Activated gamma-delta T cell treated with Interleukin-2 at 50 U/mL for 16 hours (primary cell): ENCODE measurements around the gene WRAP73.
A peak's percentile ranks its signal among the peaks of the same experiment; 100 is the strongest.
"Not testable (repeated sequence)": the region's sequence is repeated elsewhere in the genome, so short reads cannot be mapped to it uniquely, and the experiment has no call there.

Experiments used
- DNase-seq: peaks from one replicate; pipeline ENCODE4 v3.0.0-alpha.2; 2020

Gene WRAP73

DNA sequence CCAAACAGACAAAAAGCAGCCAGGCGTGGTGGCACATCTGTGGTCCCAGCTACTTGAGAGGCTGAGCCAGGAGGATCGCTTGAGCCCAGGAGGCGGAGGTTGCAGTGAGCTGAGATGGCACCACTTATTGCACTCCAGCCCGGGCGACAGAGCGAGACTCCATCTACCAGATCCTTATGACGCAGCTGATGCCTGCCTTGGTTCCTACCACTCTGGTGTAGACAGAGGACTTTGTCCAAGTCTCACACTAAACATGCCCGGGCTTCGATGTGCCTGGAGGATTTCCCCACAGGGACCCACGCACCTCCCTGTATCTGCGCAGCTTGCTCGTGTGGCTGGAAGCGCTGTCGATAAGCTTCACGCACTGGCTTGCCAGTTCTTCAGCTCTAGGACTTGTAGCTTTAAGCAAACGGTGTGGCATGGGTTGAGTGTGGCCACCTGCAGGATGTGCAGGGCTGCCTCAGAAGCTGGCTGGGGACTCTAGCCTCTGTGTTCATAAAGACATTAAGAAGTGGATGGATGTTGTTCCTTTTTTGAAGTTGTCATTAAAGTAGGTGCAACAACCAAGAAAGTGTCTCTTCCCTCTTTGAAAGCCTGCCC is 20.2 kb downstream of the WRAP73 start:
- DNase-seq, result no peak

DNA sequence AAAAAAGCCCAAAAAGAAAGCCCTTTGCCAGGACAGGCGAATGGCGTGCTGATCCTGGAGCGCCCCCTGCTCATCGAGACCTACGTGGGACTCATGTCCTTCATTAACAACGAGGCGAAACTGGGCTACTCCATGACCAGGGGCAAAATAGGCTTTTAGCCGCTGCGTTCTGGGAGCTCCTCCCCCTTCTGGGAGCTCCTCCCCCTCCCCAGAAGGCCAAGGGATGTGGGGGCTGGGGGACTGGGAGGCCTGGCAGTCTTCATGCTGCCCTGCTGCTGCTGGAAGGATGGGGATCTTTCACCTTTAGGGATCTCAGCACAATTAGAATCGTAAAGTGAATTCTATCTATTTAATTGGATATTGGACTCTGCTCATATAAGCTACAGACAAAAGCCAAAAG is 21.5 kb downstream of the WRAP73 start:
- DNase-seq, result no peak

DNA sequence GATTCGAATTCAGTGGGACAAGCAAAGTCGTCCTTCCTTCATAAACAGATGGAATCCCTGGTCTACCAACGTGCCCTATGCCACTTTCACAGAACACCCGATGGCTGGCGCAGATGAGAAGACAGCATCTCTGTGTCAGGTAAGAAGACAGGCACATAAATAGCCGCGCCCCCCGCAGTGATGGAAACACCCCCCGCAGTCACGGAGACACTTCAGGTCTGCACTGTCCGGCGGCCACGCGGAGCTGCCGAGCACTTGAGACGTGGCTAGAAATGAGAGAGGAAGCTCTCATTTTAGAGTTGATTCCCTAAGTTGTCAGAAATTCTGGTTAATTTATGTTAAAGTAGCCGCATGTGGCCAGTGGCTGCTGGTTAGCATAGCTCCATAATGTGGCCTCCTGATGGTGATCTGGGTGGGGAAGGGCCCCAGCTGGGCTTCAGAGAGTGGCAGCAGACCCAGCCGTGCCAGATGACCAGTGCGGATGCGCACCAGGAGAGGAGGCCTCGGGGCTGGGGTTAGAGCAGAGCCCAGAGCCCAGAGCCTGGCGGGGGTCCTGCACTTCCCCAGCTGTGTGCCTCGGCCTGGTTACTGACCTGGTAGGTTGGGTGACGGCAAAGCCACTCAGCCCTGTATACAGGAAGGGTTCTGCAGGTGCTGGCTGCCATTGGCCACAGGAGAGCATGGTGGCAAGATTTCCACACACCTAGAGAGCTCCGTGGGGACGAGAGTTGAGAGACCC is 22.2 kb downstream of the WRAP73 start:
- no peak for DNase-seq

DNA sequence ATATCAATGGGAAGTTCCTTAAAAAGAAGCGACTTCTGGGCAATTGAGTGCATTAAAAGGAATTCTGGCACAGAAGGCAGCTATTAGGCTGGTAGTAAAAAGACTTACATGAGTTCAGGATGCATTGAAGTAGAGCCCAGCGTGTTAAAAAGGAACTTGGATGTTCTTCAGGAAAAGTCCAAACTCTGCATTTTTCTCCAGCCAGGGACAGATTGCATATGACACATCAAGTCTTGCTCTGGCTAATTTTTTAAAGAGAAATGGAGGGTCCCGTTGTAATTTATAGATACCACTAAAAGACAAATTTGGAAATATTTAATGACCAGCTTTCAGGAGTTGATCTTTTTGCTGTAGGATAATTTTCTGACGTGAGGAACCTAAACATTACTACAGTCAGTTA is 23.9 kb downstream of the WRAP73 start:
- DNase-seq, result no peak

DNA sequence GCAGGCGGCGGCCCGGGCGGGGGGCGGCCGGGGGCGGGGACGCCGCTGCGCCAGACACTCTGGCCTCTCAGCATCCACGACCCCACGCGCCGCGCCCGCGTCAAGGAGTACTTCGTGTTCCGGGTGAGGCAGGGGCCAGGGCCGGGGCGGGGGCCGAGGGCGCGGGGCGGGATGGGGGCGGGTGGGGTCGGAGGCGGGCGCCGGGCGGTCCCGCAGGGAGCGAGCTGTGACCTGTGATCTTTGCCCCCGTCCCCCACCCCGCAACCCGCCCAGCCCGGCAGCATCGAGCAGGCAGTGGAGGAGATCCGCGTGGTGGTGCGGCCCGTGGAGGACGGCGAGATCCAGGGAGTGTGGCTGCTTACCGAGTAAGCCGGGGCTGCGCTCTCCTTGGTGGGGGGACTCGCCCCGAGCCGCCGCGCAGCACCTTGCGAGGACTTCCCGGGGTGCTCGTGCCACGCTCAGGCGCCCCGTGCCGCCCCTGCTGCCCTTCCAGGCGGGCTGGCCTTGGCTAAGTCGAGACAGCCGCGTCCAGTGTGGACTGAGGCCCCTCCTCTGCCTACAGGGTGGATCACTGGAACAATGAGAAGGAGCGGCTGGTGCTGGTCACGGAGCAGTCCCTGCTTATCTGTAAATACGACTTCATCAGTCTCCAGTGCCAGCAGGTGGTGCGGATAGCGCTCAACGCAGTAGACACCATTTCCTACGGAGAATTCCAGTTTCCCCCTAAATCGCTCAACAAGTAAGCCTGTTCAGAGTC is 24.6 kb downstream of the WRAP73 start:
- DNase-seq, result peak; percentile 31

DNA sequence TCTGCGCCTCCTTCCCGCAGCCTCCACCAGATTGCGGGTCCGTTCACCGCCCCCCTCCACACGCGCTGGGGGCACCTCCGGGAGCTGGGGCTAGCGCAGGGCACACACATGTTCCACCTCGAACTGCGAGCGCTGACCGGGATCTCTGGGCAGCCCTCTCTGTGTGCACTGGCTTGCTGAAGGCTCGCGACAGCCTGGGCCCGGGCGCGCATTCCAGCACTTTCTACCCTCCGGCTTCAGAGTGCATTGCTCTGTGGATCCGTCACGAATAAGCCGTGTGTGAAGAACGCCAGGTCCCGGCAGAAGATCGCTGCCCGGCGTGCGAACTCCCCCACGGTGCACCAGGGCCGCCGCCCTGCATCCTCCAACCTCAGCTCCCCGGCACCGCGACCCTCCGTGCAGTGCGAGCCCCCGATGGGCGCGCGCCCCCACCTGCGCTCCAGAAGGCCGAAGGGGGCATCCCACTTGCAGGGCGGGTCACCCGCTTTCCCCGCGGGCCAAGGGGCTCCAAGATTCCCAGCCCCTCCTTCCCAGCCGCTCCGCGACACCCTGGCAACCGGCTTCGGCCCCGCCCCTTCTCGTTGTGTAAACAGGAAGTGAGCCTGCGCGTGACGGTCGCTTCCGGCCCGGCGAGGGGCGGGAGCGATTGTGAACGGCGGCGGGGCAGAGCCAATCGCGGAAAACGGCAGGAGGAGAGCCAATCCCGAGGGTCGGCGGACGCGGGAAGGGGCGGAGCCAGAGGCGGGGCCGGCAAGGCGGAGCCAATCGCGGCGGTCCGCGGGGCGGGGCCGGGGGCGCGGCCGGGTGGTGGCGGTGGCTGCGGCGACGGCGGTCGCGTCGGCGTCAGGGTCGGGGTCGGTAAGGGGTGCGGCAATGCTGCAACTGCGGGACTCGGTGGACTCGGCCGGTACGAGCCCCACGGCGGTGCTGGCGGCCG is 25.4 kb downstream of the WRAP73 start, which contains the start of gene TPRG1L:
TSS of gene TPRG1L (plus strand) at position 816 of the 937 bp plus-strand sequence. CDS start at position 874, 58 bp downstream.
- DNase-seq, result peak; percentile 98

DNA sequence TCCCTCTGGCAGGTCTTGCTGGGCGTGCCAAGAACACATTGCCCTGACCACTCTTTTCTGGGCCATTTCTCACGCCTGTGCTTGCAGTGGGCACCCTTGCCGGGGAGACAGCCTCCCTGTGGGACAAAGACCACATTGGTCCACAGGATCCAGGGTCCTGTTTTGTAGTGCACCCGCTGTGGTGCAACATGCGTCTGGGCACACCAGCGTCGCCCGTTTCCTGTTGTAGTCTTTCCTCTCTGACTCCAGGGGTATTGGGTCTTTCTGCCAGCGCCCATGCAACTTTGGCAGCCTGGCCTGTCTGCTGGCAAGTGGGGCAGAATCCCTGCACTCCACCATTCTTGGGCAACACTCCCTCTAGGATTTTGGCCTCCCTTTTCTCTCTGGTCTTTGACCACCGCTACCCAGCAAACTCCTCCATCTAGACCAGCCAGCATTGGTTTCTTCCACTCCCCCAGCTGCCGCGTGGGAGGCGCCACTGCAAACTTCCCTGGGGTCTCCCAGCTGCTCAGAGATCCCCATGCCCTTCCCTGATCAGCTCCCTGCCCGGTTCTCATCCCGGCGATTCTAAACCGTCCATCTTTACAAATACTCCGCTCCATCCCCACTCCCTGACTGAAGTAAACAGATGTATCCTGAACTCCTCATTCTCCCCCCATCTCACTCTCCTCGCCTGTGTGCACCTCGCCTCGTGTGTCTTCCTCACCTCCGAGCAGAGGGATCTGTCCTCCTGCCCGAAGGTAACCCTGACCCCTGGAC is 26.3 kb downstream of the WRAP73 start:
- DNase-seq, result no peak

DNA sequence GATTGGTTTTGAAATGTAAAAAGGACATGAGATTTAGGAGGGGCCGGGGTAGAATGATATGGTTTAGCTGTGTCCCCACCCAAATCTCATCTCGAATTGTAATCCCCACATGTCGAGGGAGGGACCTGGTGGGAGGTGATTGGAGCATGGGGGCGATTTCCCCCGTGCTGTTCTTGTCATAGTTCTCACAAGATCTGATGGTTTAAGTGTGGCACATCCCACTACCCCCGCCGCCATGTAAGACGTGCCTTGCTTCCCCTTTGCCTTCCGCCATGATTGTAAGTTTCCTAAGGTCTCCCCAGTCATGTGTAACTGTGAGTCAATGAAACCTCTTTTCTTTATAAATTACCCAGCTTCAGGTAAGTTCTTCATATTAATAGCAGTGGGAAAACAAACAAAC is 27.8 kb downstream of the WRAP73 start:
- DNase-seq, result not testable (repeated sequence)

DNA sequence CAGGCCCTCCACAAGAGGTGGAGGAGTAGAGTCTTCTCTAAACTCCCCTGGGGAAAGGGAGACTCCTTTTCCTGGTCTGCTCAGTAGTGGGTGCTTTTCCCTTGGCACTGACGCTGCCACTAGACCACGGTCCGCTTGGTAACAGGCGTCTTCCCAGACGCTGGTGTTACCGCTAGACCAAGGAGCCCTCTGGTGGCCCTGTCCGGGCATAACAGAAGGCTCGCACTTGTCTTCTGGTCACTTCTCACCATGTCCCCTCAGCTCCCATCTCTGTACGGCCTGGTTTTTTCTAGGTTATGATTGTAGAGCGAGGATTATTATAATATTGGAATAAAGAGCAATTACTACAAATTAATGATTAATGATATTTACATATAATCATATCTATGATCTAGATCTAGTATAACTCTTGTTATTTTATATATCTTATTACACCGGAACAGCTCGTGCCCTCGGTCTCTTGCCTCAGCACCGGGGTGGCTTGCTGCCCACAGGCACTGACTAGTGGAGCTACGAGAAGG is 28.7 kb downstream of the WRAP73 start:
- DNase-seq, result not testable (repeated sequence)

DNA sequence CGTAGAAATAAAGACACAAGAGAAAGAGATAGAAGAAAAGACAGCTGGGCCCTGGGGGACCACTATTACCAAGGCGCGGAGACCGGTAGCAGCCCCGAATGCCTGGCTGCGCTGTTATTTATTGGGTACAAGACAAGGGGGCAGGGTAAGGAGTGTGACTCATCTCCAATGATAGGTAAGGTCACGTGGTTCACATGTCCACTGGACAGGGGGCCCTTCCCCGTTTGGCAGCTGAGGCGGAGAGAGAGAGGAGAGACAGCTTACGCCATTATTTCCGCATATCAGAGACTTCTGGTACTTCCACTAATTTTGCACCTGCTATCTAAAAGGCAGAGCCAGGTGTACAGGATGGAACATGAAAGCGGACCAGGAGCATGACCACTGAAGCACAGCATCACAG is 29.2 kb downstream of the WRAP73 start:
- no peak for DNase-seq

DNA sequence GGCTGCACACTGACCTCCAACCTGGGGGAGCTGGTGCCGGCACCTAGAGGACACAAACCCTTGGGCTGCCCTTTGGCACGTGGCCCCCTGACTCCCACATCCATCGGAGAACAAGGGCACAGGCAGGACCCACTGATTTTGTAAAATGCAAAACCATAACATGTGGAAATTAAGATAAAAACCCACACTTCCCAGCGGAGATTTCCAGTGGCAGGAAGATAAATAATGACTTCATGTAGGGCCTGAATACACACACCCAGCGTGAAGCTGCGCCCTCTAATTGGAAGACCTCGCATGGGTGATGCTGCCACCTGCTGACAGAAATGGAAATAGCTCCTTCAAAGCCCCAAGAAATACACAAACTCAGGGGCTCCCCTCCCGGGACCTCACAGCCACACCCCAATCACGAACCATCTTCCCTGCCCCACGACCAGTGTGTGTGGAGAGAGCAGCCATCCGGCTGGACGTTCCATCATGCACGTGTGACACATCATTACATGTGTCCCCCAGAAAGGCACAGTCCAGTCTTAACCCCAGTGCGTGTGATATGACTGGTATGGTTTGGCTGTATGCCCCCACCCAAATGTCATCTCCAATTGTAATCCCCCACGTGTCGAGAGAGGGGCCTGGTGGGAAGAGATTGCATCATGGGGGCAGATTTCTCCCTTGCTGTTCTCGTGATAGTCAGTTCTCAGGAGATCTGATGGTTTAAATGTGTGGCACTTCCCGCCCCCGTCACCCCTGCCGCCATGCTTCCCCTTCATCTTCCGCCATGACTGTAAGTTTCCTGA is 30.8 kb downstream of the WRAP73 start:
- DNase-seq, result peak; percentile 79

DNA sequence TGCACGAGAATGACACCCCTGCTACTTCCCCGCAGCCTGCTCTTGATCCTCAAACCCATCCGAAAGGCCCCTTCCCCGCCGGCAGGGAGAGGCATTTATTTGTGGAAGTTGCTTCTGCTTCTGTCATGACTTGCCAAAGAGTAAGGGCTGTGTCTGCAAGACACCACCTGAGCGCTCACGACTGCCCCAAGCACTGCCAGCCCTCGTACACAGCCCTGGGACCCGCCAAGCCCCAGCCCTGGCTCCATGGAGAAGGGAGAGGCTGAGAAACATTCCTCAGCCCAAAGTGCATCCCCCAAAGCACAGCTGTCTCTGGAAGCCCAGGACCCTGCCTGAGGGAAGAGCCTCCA is 31.4 kb downstream of the WRAP73 start:
- DNase-seq, result no peak

DNA sequence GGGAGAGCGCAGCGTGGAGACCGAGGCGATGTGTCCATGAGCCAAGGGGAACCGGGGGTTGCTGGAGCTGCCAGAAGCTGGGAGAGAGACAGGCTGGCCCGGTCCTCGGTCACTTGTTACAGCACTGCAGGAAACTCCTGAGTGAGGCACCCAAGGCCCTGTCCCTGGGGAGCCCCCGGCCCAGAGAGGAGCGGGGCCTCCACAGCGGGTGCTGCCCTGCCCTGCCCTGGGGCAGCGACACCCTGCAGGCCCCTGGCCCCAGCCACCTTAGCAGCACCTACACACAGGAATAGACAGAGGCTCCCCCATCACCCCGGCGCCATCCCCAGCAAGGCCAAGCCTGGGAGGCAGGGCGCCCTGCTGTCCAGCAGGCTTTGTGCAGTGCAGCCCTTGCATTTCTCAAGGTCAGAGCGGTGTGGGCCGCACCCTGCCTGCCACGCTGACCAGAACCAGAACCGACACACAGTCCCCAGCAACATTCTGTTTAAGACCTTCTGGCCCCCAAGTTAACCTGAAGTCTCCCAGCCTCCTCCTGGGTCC is 32.0 kb downstream of the WRAP73 start:
- no peak for DNase-seq

DNA sequence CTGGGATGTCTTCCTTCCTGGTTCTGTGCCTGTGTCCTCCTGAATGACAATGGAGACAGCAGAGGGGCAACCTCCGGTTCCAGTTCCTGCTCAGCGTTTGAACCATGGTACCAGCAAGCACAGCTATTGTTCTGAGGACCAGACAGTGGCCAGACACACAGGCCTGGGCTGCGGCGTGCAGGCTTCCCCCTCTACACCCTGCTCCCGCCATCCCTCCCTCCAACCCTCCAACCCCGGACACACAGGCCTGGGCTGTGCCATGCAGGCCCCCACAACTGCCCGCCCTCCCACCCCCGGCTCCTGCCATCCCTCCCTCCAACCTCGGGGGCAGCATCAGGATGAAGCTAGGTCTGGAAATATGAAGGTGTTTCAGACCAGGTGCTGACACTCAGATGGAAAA is 33.0 kb downstream of the WRAP73 start:
- no peak for DNase-seq

DNA sequence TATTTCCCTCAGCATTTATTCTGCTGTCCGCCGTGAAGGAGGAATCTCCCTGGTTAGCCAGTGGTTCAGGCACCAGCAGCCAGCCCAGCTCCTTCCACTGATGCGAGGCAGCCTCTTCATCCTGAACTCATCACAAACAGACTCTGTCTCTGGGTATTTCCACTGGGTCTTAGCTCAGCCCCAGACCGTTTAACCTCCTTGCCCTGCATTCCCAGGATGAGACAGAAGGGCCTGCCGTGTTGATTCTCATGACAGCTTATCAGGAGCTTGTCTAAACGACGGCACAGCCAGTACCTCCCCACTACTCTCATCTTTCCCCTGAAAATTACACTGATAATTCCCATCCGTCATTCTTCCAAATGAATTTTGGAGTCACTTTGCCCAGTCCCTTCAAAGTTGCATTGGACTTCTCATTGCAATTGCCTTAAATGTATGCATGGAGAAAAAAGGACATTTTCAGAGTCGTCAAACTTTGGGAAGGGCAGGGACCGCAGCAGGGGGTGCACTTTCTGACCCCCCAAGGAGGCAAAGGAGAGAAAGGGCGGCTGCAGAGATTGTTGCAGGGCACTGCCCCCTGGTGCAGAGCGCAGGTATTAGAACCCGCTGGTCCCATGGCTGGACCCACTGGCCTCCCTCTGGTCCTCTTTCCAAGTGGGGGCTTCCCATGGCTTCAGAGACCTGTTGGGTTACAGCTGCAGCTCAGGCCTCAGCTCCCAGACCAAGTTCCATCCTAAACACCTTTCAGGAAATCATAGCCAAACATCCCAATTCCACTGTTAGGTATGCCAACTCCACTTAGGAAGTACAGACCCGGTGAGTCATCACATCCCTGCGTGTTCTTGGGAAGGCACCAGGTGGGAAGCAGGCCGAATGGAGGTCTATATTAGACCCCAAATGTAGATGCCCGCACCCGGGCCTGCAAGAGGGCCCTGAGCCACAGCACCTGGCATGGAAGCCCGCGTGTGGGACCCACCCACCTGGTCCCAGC is 34.9 kb downstream of the WRAP73 start:
- peak; percentile 31 for DNase-seq

DNA sequence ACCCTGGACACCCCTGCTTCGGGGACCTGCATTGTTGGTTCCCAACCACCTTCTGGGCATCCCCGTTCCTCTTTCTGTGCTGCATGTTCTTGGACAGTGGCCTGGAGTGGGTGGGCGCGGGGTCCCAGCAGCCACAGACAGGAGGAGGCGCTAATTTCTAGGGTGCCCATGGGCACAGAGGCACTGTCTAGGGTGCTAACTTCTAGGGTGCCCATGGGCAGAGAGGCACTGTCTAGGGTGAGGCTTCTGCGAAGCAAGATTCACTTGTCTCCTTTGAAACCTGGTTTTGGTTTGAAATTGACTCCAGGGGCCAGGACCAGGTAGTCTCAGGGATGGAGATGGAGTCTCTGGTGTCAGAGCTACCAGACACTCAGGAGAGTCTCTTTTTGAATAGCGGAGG is 37.8 kb downstream of the WRAP73 start:
- no peak for DNase-seq

DNA sequence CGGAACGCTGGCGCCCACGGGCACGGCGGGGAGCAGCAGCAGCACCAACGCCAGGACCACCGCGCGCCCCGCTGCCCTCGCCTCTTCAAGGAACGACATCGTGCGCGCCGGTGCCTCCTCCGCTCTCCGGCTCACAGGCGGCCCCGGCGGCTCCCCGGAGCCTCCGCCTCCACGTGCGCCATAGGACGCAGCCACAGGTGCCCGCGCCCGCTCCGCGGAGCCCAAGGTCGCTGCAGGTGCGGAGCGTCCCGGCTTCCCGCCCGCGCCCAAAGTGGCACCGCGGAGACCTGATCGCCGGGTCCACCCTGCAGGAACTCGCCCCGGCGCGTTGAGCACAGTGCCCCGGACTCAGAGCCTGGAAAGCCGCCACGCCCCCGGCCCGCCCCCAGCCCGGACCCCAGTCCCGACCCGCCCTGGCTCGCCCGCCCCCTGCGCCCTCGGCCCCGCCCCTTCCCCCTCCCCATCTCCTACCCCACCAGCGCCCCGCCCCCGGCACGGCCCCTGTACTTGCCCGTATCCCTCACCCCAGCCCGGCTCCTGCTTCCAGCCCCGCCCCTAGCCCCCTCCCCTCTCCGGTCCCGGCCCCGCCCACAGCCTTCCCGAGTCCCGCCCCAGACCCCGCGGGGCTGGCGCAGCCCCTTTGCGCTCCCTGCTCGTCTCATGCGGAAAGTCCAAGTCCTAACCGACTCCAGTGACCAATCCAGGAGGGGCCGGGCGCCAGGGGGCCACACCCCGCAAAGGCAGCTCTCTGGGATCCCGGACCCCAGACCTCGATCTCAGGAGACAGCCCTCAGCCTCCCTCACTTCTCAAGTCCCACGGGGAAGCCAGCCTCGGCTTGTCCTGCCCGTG is 38.5 kb downstream of the WRAP73 start, which contains the start of gene MEGF6:
TSS of gene MEGF6 (minus strand) at position 339 of the 850 bp plus-strand sequence. CDS start at position 99, 240 bp downstream.
- peak; percentile 55 for DNase-seq

DNA sequence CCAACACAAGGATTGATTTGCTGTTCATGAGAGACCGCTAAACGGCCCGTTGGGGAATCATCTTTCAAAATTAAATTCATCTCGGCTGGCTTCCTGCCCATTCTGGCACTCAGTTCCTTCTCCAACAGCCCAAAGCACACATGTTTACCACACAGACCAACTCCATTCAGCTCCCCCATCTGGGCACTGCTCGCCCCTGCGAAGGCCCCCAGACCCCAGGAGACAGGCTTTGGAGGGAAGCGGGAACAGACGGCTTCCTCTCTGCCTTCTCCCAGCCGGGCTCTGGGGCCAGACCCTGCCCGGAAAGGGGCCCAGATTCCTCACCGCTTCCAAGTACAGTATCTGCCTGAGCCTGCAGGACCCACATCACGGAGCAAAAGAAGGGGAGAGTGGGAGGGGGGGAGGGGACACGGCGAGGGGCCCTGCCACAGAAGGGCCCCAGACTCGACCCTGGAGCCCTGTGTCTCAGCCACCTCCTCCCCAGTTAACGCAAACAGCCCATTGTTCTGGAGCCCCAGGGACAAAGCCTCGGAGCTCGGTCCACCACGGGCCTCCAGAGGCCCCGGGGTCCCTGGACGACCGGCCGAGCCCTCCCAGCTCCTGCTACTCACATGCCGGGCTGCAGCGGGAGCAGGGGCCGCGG is 39.3 kb downstream of the WRAP73 start:
- DNase-seq, result no peak
